HFFc6 (cell line): ENCODE results near the gene DICER1. TPM values are rescaled to one million over a fixed set of nuclear protein-coding genes. Genes with fewer than 3 reads are reported as not detected.

Experiments
- DNase-seq: peaks from one replicate; pipeline ENCODE4 v3.0.0-alpha.2; 2018
- H3K27ac Mint-ChIP-seq: 2 replicates; pipeline ENCODE4 v1.8.0; 2020; ENCODE audit warnings: mild to moderate bottlenecking, mixed read lengths
- H3K27me3 Mint-ChIP-seq: 2 replicates; pipeline ENCODE4 v1.8.0; 2021; ENCODE audit warnings: mild to moderate bottlenecking, moderate library complexity, mixed read lengths; ENCODE audit not compliant: insufficient read depth
- H3K36me3 Mint-ChIP-seq: 2 replicates; pipeline ENCODE4 v1.8.0; 2021; ENCODE audit warnings: low read depth, mixed read lengths
- H3K4me1 Mint-ChIP-seq: 2 replicates; pipeline ENCODE4 v1.8.0; 2020; ENCODE audit warnings: low read depth, mixed read lengths
- H3K4me3 Mint-ChIP-seq: 2 replicates; pipeline ENCODE4 v1.8.0; 2020; ENCODE audit warnings: mild to moderate bottlenecking, moderate library complexity, mixed read lengths
- H3K9me3 Mint-ChIP-seq: 2 replicates; pipeline ENCODE4 v1.8.0; 2020; ENCODE audit warnings: mild to moderate bottlenecking, mixed read lengths
- total RNA-seq, 6 experiments: library from RNA; stranded (reverse); fragmentation: NEBNext Ultra II Directional; extraction: Animal tissue kit (Norgen Biotek cat#: 25700); gene quantifications; 2 replicates in 1 of 6; 3 replicates in 5 of 6; pipeline ENCODE4 v1.2.3, GENCODE V29; 2021
- TF ChIP-seq, protein P1 (sequence below): fragments of 200-600 bp; sonication (generic); IDR thresholded peaks from 2 replicates; pipeline ENCODE4 v1.5.0; 2021; ENCODE audit warnings: antibody characterized with exemption, mild to moderate bottlenecking

The DICER1 gene
- total RNA-seq, 6 experiments from 2014 or later: 34.0 to 40.0 (median 37.6) TPM

DNA sequence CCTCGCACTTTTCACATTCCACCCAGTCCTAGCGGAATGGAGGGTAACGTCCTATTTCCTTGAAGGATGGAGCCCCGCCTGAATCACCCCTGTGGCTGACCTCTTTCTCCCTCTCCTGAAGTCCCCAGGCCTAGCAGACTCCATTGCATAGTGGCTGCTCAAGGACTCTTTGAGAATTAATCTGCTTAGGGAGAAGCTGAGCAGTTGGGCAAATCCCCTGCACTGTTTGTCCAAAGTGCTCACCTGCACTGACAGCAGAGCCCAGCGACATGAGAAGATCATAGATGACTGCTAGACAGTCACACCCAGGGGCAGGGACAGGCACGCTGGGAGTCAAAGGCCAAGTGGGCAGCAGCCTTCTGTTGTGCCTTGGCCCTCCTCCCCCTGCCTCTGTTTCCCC, 37.7 kb upstream of the DICER1 start:
- Mint-ChIP-seq H3K9me3 (no peaks in the 10 kb centered on the region; the same call in 1 of the 2 replicates), H3K4me3 (no peak overlapping the region), H3K27me3 (peaks cover 10% of the 10 kb centered on the region), H3K4me1 (no peaks in the 10 kb centered on the region), H3K27ac (no peak overlapping the region), H3K36me3 (no peaks in the 10 kb centered on the region)
- no peak for DNase-seq
- TF ChIP-seq, protein P1, sequence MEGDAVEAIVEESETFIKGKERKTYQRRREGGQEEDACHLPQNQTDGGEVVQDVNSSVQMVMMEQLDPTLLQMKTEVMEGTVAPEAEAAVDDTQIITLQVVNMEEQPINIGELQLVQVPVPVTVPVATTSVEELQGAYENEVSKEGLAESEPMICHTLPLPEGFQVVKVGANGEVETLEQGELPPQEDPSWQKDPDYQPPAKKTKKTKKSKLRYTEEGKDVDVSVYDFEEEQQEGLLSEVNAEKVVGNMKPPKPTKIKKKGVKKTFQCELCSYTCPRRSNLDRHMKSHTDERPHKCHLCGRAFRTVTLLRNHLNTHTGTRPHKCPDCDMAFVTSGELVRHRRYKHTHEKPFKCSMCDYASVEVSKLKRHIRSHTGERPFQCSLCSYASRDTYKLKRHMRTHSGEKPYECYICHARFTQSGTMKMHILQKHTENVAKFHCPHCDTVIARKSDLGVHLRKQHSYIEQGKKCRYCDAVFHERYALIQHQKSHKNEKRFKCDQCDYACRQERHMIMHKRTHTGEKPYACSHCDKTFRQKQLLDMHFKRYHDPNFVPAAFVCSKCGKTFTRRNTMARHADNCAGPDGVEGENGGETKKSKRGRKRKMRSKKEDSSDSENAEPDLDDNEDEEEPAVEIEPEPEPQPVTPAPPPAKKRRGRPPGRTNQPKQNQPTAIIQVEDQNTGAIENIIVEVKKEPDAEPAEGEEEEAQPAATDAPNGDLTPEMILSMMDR: no peak

DNA sequence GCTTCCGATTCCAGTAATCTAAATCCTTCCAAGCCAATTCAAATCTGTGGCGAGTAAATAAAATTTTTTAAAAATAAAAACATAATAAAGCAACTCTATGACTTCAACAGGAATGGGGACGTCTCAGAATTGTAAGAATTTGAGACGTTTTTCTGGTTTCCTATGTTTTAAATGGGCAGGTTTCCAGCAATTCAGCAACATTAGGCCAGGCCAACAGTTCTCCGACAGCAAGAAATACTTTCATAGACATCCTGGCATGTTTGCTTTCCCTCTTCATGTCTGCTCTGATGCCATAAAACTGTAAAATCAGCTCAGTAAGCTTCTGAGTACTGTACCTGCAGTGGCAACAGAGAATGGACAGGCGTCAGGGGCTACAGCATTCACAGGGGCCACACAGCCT, 35.8 kb upstream of the DICER1 start:
- no peak overlapping the region for H3K27ac Mint-ChIP-seq
- H3K4me3 Mint-ChIP-seq: no peak overlapping the region
- TF ChIP-seq, protein P1: no peak
- DNase-seq: no peak
- H3K4me1 Mint-ChIP-seq: no peaks in the 10 kb centered on the region
- H3K9me3 Mint-ChIP-seq: peaks cover 8% of the 10 kb centered on the region
- H3K27me3 Mint-ChIP-seq: peaks cover 8% of the 10 kb centered on the region
- no peaks in the 10 kb centered on the region for H3K36me3 Mint-ChIP-seq

DNA sequence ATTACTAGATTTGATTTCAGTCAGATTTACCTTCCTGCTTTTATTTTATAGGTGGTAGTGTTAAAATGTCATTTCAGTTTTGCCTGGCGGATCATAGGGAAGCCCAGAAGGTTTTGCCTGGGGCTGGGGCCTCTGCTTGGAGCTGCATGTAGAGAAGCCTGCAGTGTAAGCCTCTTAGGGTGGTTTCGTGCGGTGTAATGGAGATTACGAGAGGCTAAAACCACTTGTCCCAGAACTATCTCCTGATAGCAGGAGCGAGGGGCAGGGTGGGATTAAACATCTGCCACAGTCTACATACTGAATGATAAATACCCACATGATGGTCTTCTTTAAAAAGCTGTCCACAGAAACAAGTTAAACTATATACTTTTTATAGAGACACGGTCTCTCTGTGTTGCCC, 35.0 kb upstream of the DICER1 start:
- TF ChIP-seq, protein P1: no peak
- Mint-ChIP-seq H3K4me1 (no peaks in the 10 kb centered on the region), H3K27me3 (peaks cover 6% of the 10 kb centered on the region), H3K36me3 (no peaks in the 10 kb centered on the region), H3K9me3 (peaks cover 12% of the 10 kb centered on the region), H3K27ac (no peak overlapping the region), H3K4me3 (no peak overlapping the region)
- no peak for DNase-seq

DNA sequence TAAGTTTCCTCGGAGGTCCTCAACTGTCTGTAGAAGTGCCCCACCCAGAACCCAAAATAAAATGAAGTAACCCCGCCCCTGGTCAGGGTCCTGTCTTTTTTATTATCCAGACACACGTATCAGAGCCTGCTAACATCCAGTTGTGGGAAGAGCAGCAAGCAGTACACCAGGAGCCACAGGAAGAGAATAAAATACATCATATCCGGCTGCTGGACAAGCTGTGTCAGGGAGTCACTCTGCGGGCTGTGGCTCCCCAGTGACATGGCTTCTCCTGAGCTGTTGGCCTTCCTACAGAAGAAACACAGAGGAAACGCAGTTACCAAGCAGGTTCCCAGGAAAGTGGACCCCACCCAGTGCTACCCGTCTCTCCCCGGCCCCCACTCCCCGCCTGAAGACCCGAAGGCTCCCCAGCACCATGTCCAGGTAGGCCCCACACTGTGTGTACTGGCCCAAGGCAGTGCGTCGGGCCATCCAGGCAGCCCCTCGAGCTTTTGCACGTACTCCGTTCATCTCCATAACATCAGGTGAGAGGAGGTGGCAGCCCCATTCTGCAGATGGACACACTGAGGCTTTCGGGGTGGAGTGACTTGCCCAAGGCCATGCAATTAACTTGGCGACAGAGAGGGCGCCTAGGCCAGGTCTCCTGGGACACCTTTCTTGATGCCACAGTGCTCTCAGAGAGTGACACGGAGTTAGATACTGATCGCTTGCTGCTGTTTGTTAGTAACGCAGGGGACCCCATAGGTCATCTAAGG, 34.3 kb upstream of the DICER1 start:
- Mint-ChIP-seq H3K4me1 (no peaks in the 10 kb centered on the region), H3K36me3 (no peaks in the 10 kb centered on the region), H3K4me3 (no peak overlapping the region), H3K27ac (no peak overlapping the region), H3K9me3 (peaks cover 12% of the 10 kb centered on the region), H3K27me3 (peaks cover 3% of the 10 kb centered on the region)
- TF ChIP-seq, protein P1: no peak
- DNase-seq: no peak

DNA sequence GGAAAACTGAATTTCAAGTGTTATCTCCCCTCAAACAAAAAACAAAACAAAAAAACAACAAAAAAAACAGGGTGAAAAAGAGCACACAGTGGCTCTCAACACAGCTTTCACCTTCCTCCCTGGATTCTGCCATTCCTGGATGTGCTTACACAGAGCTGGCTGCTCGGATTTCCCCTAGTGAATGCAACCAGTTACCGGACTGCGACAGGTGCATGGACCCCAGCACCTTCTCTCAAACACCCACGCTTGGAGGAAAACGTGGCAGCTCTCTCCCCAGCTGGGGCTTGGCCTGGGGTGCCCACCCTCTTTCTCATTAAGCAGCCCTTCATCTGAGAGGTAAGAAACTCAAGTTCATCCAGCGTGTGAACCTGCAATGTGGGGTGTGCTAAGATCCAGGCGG, 33.5 kb upstream of the DICER1 start:
- Mint-ChIP-seq H3K27me3 (peaks cover 3% of the 10 kb centered on the region), H3K27ac (no peak overlapping the region), H3K36me3 (no peaks in the 10 kb centered on the region), H3K4me1 (no peaks in the 10 kb centered on the region), H3K9me3 (peaks cover 12% of the 10 kb centered on the region), H3K4me3 (no peak overlapping the region)
- no peak for DNase-seq
- TF ChIP-seq, protein P1: no peak
